Measurements from ENCODE around the gene SUN3. TPM values are rescaled to one million over a fixed set of nuclear protein-coding genes. Genes with fewer than 3 reads are reported as not detected.

SUN3 gene
- polyA plus RNA-seq, 1 of the 3 experiments (the other 2 are of a cell fraction) = 0.12 TPM

- ChIA-PET POLR2A (interaction anchor here (1.2 kb wide), 1 partner anchor 25 kb away, joined by 3 read pairs; no protein-coding TSS in a partner anchor), CTCF (interaction anchor here (2.4 to 10.9 kb wide), 3 partner anchors 26 to 704 kb away, joined by 18 to 63 read pairs (median 24); no protein-coding TSS in a partner anchor)
- no peak for DNase-seq
- H2AFZ ChIP-seq (ENCODE audit: low read depth) = no peak overlapping the region
- no peak overlapping the region for H3K9ac ChIP-seq
- no peak overlapping the region for H3K4me2 ChIP-seq
- no peaks in the 10 kb centered on the region for H3K79me2 ChIP-seq (ENCODE audit: insufficient read depth)
- H3K4me3 ChIP-seq (ENCODE audit: low read depth in 2 of 2, low read length in 1 of 2) = no peak overlapping the region
- H3K4me1 ChIP-seq (ENCODE audit: control insufficient read depth in 1 of 2, insufficient read depth in 2 of 2, low read depth in 1 of 2, low read length in 1 of 2) = peaks cover 0 to 2% of the 10 kb centered on the region in 2 experiments; a peak in 2 of 4 replicates
- H3K9me3 ChIP-seq = no peaks in the 10 kb centered on the region
- no peaks in the 10 kb centered on the region for H3K9me2 ChIP-seq
- WGBS (ENCODE audit: low lambda C conversion rate) = 77% methylated on average over 1 of the region's 1 CpG
- TF ChIP-seq GATA2 (CRISPR knock-in tag; IDR thresholded peaks at IDR 0.05) = no peak
- peaks cover 12% of the 10 kb centered on the region for H3F3A ChIP-seq (replicated peaks; ENCODE audit: insufficient read depth)
- peak overlapping the region; percentile 34 to 63; a peak in 2 of 4 replicates for H3K27ac ChIP-seq (ENCODE audit: low read depth in 2 of 2, low read length in 1 of 2)
- no peaks in the 10 kb centered on the region for H3K27me3 ChIP-seq (ENCODE audit: insufficient read depth)
- H4K20me1 ChIP-seq (ENCODE audit: insufficient read depth) = no peaks in the 10 kb centered on the region
- H3K36me3 ChIP-seq (replicated peaks in 1 of 2; ENCODE audit: control insufficient read depth in 1 of 2, insufficient read depth in 2 of 2, low read length in 1 of 2) = peaks cover 64 to 79% of the 10 kb centered on the region in 2 experiments
Measured at GRCh38 chr7:47970761-47971160, 58.1 kb downstream of the SUN3 start.

- peaks cover 0 to 2% of the 10 kb centered on the region in 2 experiments; a peak in 2 of 4 replicates for H3K4me1 ChIP-seq (ENCODE audit: control insufficient read depth in 1 of 2, insufficient read depth in 2 of 2, low read depth in 1 of 2, low read length in 1 of 2)
- H3K36me3 ChIP-seq (replicated peaks in 1 of 2; ENCODE audit: control insufficient read depth in 1 of 2, insufficient read depth in 2 of 2, low read length in 1 of 2) = peaks cover 68 to 81% of the 10 kb centered on the region in 2 experiments
- ChIA-PET CTCF (interaction anchor here (0.6 to 10.9 kb wide), 31 partner anchors 9 to 703 kb away, joined by 3 to 221 read pairs (median 4); partner anchors contain the start of genes PKD1L1 and SUN3), POLR2A (interaction anchor here (0.9 kb wide), 1 partner anchor 24 kb away, joined by 5 read pairs; no protein-coding TSS in a partner anchor)
- no peak overlapping the region for H3K9ac ChIP-seq
- H3K4me3 ChIP-seq (ENCODE audit: low read depth in 2 of 2, low read length in 1 of 2) = no peak overlapping the region; a peak in 1 of 4 replicates
- WGBS (ENCODE audit: low lambda C conversion rate) = 80% methylated on average over 5 of the region's 5 CpGs
- H4K20me1 ChIP-seq (ENCODE audit: insufficient read depth) = no peaks in the 10 kb centered on the region
- peaks cover 12% of the 10 kb centered on the region for H3F3A ChIP-seq (replicated peaks; ENCODE audit: insufficient read depth)
- no peak overlapping the region for H2AFZ ChIP-seq (ENCODE audit: low read depth)
- no peak overlapping the region for H3K4me2 ChIP-seq
- H3K79me2 ChIP-seq (ENCODE audit: insufficient read depth) = no peaks in the 10 kb centered on the region
- H3K9me2 ChIP-seq = no peaks in the 10 kb centered on the region
- H3K27ac ChIP-seq (ENCODE audit: low read depth in 2 of 2, low read length in 1 of 2) = no peak overlapping the region
- H3K9me3 ChIP-seq = no peaks in the 10 kb centered on the region
- H3K27me3 ChIP-seq (ENCODE audit: insufficient read depth) = no peaks in the 10 kb centered on the region
- TF ChIP-seq RAD21 (IDR thresholded peaks at IDR 0.05; ENCODE audit: low read length) = peak; percentile 82
- no peak for TF ChIP-seq ZBTB33 (IDR thresholded peaks at IDR 0.05; ENCODE audit: borderline replicate concordance, low read depth)
- peak; percentile 91 for TF ChIP-seq SMC3 (IDR thresholded peaks at IDR 0.05; ENCODE audit: low read depth, low read length)
- no peak for TF ChIP-seq EZH2phosphoT487 (IDR thresholded peaks at IDR 0.05; ENCODE audit: borderline replicate concordance, low read depth)
- TF ChIP-seq CTCF (IDR thresholded peaks at IDR 0.05) = peak; percentile 100
- TF ChIP-seq SIN3A (IDR thresholded peaks at IDR 0.05; ENCODE audit: borderline replicate concordance, low read depth, low read length) = 0 out of 2 replicates have a peak, but pooled peaks have one; percentile 38
- peak; percentile 26; the same call in 1 of the 2 replicates for TF ChIP-seq MXI1 (IDR thresholded peaks at IDR 0.05; ENCODE audit: low read depth, low read length)
- TF ChIP-seq GATA2 (CRISPR knock-in tag; IDR thresholded peaks at IDR 0.05) = no peak
- TF ChIP-seq TCF12 (IDR thresholded peaks at IDR 0.05) = no peak
- TF ChIP-seq IRF3 (IDR thresholded peaks at IDR 0.05; ENCODE audit: low read depth, low read length) = 0 out of 2 replicates have a peak, but pooled peaks have one; percentile 11
- TF ChIP-seq NFIC (IDR thresholded peaks at IDR 0.05; ENCODE audit: borderline replicate concordance) = no peak
- TF ChIP-seq NRF1 (IDR thresholded peaks at IDR 0.05; ENCODE audit: low read depth, low read length) = 0 out of 2 replicates have a peak, but pooled peaks have one; percentile 6
- peak; percentile 89 for DNase-seq
Measured at GRCh38 chr7:47968847-47969774, 59.8 kb downstream of the SUN3 start.
